RCC 7860 (cell line): ENCODE results near the gene CIB4.

Source experiments
- DNase-seq: peaks from one replicate; pipeline ENCODE4 v3.0.0-alpha.2; 2015; ENCODE audit warnings: low spot score
- FAIRE-seq: peaks from 2 replicates; lab custom pipeline; 2012; peaks lifted over from hg19 to GRCh38; lab: Jason Lieb, UNC

CIB4 gene

GRCh38 chr2:26558271-26559043, 82.7 kb downstream of the CIB4 start:
- DNase-seq (no peak), FAIRE-seq (no peak)

- DNase-seq (no peak), FAIRE-seq (no peak)
Observed at GRCh38 chr2:26557244-26557925, 83.8 kb downstream of the CIB4 start.

DNA sequence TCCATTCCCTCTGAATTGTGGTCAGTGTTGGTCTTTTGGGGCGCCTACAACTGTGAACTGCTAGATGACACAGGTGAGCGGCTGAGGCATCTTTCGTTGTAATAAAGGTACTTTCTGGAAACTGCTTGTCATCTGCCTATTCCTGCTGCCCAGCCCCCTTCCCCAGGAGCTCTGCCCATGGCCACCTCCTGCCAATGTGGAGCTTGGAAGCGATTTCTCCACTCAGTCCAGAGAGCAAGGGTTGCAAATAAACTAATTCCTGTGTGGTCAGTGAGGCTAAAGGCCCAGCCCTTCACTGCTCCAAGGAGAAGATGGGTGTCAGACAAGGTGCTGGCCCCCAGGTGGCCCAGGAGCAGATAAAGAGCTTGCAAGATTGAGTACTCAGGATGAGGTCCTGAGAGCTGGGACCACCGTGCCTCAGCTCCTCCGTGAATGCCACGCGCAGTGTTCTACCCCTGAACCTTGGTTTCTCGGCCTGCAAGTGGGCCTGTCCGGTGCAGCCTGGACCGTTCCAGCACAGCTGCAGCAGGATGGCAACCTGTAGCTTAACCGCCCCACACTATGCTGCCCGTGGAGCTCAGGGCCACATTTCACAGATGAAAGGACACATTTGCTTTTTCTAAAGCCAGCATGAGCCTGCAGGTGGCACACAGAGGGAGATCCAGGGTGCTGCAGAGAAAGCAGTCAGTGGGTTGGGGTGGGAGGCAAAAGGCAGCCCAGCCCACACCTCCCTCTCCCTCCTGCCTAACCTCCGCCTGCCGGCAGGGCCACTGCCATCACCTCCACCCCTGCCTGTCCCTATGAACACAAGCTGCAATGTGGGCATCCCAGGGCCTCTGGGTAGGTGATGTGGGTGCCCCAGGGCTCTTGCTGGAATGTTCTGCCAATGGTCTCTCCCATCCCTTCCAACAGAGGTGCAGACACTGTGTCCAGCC, 84.6 kb downstream of the CIB4 start:
- DNase-seq (no peak), FAIRE-seq (no peak)

- no peak for FAIRE-seq
- DNase-seq = no peak
Observed at GRCh38 chr2:26555246-26556133, 85.7 kb downstream of the CIB4 start.

DNA sequence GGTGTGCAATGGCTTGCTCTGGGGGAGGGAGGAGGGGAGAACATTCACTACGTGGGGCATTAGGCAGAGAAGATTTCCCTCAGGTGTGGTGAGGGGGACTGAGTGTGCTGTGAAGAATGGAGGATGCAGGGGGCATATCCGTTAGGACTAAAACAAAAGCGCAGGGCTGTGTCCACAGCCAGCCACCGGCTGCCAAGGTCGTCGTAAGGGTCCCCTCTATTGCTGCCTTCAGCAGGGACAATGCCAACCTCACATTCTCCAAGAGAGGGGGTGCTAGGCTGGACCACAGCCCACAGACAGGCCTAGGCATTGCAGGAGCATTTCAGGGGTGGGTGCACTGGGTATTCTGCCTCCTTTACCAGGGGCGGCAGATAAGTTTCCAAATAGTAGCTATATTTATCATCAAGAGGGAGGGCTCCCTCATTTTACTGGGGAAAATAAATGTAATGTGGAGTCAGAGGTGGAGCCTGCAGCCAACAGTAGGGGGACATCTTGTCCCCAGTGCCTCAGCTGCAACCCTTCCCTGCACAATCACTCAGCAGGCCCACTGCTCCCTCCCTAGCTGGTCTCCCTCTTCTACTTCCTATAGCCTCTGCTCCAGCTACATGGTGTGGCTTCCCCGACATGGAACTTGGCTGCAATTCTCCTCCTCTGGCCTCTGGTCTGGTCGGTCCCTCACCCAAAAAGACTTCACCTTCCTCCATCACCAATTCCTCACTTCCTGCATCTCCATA, 88.4 kb downstream of the CIB4 start:
- DNase-seq (no peak), FAIRE-seq (no peak)

DNA sequence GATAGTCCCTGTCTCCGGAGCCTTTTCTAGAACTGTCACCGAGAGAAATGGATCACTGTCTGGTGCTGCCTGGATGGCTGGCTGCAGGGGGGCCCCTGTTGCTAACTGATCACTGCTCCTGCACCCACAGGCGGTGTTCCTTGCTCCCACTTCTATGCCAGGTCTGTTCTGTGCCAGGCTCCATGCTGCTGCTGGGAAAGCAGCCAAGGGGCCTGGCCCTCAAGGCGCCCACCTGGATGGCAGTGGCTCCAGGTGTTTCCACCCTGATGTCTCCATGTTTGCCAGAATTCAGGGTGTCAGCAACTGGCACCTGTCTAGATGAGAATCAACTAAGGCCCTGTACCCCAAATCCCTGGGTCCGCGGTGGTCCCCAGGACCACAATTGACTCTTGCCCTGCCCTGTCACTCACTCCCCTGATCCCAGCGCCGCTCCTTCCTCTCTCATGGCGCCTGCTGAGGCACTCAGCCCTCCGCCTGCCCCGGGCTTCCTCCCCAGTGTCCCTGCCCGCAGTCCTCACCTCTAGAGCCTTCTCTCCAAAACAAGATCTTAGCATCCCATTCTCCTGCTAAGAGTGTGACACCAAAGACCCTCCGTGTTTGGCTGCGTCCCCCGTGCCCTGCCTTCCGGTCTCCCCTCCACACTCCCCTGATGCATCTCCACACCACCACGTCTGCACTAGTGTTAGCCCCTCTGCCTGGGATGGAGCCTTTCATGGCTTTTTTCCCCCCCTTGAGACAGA, 90.7 kb downstream of the CIB4 start:
- FAIRE-seq (no peak), DNase-seq (no peak)

DNA sequence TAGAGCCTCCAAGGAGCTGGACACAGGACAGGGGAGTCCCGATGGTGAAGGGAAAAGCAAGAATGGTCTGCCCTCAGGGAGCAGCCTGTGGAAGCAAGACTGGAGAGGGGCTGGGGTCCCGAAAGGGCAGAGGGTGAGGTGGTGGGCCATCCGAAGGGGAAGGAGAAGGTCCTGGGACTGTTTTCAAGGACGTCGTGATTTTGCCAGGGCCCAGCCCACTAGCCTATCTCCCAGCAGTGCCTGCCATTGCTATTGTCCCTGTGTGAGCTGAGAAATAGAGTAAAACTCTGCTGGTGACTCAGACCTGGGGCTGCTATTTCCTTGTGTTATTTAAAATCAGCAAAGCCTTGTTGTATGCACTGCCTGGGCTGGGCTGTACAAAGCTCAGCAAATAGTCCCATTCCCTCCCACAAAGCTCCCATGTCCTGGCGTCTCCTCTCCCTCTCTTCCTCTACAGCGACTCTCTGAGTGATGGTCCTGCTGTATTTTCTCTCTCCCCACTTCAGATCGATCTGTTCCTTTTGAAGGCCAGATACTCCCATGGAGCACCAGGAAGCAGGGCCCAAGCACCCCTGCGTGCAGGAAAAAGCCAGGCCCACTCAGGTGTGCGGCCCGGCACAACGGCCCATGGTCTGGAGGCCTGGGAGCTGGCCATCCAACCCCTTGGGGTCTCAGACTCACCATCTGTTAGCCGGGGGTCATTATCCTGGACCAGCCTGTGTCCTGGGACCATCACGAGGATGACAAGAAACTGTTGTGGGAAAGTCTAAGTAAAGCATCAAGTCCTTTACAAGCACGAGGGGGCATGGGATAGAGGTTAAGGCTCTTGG, 98.3 kb downstream of the CIB4 start:
- FAIRE-seq = no peak

DNA sequence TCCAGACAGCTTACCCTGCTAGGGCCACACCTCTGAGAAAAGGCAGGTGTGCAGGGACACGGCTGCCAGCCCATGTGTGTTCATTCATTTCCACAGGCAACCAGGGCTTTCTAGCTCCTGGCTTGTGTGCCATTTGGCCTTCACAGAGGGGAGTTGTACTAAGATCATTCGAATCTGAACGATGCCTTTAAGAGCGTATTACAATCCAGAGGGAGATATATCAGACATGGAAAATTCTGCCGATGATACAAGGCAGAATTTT, 99.0 kb downstream of the CIB4 start:
- no peak for FAIRE-seq
- DNase-seq = no peak

More for the DNA sequence above, 98.3 kb downstream of the CIB4 start:
- no peak for DNase-seq

GRCh38 chr2:26541401-26542193, 99.6 kb downstream of the CIB4 start:
- no peak for DNase-seq
- no peak for FAIRE-seq

DNA sequence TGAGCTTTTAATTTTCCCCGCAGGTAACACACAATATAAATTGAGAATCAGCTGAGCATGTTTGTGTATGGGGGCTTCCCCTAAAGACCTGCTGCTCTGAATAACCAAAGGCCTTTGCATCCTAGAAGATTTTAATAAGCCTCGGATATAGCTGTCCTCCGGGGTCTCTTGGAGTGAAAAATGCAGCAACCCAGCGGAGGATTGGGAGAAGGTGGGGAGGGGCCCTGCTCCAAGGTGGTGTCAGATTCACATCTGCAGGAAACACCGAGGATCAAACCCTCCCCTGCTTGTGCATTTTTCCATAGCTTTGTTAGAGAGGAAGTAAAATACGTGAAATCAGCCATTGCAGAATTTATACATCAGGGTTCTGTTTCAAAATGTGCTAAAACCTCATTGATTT, 100.2 kb downstream of the CIB4 start:
- no peak for FAIRE-seq
- no peak for DNase-seq

DNA sequence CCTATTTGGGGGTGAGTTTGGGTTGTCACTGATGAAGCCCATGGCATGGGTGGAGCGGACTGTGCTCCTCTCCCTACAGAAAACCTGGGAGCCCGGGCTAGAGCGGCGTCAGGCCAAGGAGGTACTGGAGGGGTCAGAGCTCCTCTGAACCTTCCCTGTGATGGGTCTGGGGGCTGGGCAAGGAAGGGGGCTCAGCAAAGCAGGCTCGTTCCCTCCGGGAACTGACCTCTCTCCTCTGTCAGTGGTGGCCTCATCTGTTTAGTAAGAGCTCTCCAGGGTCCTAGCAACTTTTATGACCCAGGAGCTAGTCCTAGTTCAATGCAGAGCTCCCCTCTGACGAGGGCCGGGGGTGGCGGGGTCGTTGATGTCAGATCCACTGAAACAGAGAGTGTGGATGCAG, 100.9 kb downstream of the CIB4 start:
- FAIRE-seq = no peak
- DNase-seq = no peak

DNA sequence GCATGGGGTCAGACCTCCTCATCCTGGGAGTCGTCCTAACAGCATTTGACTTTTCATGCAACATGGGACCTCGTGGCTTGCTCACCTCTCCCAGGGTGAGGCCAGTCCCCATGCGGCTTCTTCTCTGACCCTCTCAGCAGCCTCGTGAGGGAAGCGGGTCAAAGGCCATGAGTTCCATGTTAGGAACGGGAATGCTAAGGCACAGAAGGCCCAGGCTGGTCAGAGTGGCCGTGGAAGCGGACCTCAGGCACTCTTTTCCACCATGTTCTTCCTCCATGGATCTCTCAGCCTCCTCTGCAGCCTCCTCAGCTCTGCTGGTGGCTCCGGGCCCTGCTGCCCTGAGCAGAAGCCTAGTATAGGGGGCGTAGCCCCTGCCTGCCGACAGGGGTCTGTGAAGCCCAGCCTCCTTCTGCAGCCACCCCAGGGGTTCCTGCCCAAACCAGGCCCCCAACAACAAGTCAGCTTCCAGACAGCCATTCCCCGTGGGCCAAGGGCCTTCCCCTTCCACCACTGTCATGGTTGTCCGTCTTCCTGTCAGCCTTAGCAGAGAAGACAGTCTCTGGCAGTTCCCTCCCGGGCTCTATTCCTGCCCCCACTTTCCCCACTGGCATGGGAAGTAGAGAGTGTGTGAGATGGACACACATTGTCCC, 103.2 kb downstream of the CIB4 start:
- no peak for FAIRE-seq

DNA sequence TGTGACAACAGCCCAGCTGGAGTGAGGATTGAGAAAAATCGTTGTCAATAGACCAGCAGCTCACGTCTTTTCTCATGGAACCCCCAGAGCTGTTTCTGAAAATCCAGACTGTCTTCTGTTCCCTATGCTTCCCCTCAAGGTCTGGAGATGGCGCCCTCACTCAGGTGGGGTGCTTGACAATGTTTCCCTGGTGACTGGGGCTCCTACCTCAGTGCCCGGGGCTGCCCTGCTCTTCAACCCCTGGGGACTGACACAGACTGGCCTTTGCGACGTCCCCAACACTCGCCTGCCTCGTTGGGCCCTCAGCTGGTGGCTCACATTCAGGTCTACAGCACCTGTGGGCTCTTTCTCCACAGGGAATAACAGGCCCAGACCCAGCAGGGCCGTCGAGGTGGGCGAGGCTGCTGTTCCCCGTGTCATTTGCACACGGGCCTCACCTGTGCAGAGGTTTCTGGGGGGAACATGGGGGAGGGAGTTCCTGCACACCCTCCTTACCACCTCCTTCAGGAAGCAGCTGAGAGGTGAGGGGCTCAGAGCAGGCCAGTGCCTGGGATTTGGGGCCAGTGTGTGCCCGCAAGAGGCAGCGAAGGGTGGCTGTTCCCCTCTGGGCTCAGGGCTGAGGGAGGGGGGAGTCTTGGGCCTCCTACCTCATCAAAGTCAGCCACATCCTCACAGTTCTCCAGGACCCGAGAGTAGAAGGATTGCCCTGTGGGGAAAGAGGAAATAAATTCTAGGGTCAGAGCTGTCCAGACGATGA, 103.9 kb downstream of the CIB4 start:
- no peak for FAIRE-seq
- no peak for DNase-seq

More for the DNA sequence above, 103.2 kb downstream of the CIB4 start:
- no peak for DNase-seq

- FAIRE-seq = no peak
- DNase-seq = no peak
Observed at GRCh38 chr2:26536371-26537068, 104.6 kb downstream of the CIB4 start.

DNA sequence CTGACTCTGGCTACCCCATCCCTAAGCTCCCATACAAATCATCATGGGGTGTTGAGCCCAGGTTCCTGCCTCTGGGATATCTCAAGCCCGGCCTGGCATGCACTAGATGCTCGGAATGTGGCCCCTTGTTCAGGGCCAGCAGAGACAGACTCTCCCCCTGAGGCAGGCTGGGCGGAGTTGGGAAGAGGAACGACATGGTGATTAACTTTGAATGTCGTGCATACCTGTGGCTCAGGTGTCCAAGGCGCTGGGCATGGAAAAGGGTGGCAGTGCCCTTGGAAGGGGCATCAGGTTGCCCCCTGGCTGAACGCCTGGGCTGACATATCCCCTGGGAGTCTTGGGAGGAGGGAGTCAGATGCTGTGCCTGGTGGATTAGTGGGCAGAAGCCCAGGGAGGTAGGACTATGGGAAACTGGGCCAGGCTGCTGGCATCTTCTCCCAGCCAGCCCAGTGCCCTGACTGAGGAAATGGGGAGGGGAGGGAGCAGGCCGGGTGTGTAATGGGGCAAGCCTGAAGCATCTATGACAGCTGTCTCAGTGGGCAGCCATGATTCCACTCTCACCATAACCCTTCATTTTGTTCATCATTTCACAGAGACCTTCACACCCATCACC, 105.4 kb downstream of the CIB4 start:
- DNase-seq (no peak), FAIRE-seq (no peak)
